CD4-positive, alpha-beta T cell treated with Interleukin-15 for 4 hours (primary cell): ENCODE measurements around the gene NTN4.
"Not testable (repeated sequence)": the region's sequence is repeated elsewhere in the genome, so short reads cannot be mapped to it uniquely, and the experiment has no call there.

Experiments used
- DNase-seq: peaks from one replicate; pipeline ENCODE4 v3.0.0-alpha.2; 2020; ENCODE audit warnings: low spot score

The NTN4 gene

DNA sequence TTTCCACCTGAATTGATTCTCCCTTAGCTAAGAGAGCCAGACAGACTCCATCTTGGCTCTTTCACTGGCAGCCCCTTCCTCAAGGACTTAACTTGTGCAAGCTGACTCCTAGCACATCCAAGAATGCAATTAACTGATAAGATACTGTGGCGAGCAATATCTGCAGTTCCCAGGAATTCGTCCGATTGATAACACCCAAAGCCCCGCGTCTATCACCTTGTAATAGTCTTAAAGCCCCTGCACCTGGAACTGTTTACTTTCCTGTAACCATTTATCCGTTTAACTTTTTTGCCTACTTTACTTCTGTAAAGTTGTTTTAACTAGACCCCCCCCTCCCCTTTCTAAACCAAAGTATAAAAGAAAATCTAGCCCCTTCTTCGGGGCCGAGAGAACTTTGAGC, 44.5 kb downstream of the NTN4 start:
- not testable (repeated sequence) for DNase-seq

DNA sequence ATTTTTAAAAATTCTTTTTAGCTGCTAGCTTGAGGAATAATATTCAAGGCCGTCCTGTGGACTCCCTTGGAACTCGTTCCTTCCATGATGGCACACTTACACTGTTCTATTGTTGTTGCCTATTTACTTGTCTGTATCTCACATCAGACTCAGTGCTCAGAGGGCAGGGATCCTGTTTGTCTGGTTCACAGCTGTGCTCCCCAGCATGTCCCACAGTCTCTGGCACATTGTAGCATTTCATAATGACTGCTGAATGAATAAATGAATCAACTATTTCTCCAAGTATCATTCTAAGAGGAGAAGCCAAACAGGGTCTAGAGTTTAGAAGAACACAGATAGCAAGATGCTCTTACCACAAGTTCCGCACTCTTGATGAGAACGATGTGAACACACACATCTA, 48.0 kb downstream of the NTN4 start:
- DNase-seq: no peak

DNA sequence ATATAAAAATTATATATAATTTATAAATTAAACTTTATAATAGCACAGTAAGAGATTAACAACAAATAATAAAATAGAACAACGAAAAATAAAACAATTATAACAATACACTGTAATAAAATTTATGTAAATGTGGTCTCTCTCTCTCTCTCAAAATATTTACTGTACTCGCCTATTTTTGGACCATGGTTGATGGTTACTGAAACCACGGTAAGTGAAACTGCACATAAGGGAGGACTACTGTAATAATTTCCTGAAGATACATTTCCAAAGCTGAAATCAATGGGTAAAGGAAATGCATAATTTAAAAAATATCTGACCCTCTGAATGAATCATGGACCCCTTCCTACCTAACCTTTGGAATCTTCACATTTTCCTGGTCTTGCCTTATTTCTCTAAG, 48.9 kb downstream of the NTN4 start:
- no peak for DNase-seq

DNA sequence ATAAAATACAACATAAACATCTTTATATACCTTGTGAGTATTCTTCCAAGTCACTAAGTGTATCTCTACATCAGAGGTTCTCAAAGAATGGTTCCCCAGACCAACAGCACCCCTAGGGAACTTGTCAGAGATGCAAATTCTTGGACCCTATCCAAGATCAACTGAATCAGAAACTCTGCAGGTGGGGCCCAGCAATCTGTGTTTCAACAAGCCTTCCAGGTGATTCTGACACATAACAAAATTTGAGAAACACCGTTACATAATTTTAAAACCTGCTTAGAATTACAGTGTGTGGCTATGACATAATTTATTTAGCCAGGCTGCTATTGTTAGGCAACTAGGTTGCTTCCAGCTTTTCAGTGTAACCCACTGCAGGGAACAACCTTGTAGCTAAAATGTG, 49.8 kb downstream of the NTN4 start:
- no peak for DNase-seq

- DNase-seq: no peak
Measured at GRCh38 chr12:95739561-95740313, 50.8 kb downstream of the NTN4 start.

DNA sequence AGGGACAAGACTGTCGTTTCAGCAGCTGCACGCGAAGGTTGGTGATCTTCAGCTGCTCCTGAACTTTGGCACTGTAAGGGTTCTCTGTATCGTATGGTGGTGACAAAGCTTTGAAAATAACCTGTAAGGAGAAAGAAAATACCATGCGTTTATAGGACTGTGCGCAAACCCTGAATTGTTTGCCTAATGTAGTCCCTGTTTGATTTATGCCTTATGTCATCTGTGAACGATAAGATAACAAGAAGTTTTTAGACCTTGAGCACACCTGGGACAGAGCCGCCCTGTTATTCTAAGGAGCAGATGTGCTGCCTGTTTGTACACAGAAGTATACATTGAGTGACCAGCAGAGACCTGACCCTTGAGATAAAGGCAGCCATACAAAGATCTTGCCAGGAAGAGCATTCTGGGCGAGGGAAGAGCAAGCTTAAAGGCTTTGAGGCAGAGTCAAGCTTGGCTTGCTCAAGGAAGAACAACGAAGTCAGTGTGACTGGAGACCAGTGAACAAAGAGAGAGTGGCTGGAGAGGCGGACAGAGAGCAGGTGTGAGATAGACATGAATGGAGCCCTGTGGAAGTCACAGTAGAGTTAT, 52.4 kb downstream of the NTN4 start:
- DNase-seq: no peak

DNA sequence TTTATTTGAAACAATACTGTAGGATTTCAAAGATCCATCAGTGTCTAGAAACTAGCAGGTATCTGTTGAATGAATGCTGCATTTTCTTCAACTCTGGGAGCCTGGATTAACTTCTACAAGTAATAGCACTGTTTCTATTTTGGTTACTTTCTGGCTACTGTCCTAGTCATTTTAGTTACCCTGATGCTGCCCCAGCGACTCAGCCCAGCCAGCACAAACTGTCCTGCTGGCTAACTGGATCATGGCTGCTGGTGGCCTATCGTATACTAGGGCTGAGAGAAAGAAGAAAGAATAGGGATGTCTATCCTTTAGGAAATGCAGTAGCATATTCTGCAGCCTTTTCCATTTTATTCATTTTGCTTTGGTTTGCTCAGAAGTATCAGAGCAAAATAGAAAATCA, 53.9 kb downstream of the NTN4 start:
- DNase-seq: no peak

DNA sequence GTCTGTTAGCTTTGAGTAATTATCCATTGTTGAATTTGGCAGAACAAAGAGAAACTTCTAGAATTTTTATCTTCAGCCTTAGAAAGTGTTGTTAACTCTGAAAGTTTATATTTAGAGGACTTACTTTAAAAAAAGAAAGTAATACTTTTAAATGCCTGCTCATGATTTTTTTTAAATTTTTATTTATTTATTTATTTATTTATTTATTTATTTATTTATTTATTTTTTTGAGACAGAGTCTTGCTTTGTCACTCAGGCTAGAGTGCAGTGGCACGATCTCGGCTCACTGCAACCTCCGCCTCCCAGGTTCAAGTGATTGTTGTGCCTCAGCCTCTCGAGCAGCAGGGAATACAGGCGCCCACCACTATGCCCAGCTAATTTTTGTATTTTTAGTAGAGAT, 54.8 kb downstream of the NTN4 start:
- not testable (repeated sequence) for DNase-seq

- DNase-seq: no peak
Measured at GRCh38 chr12:95733141-95733825, 57.3 kb downstream of the NTN4 start.

DNA sequence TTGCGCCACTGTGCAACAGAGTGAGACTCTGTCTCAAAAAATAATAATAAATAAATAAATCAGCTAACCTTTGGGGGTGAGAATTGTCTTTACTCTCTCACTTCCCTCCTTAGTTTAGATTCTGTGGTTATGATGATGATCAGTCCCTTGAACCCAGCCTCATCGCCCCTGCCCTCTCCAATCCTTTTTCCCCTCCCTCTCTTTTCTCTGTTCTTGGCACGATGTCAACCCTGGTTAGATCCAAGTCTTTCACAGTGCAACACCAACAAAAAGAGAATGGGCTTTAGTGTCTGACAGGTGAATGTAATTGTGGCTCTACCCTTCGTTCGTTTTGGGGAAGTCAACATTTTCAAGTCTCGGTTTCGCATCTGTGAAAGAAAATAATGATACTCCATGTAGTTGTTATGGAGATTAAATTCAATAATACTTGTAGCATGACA, 59.0 kb downstream of the NTN4 start:
- no peak for DNase-seq

DNA sequence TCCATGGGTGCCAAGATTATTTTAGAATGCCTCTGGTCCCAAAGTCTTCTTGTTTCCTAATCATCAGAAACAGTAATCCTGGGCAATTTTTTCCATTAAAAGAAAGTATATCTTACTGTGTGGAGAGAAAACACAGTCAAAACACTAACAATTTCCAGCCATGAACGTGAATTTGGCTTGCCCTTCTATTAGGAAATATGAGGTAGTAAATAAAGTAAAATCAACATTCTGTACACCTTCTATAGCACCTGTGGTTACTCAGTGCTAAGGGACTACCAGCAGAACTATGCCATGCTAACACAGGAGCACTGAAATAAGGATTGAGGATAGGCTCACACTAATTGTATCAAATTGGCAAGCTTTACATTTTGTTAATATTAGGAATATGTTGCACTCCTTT, 60.1 kb downstream of the NTN4 start:
- no peak for DNase-seq

- no peak for DNase-seq
Measured at GRCh38 chr12:95726903-95727302, 63.7 kb downstream of the NTN4 start.

GRCh38 chr12:95724767-95725166, 65.8 kb downstream of the NTN4 start:
- DNase-seq: no peak

DNA sequence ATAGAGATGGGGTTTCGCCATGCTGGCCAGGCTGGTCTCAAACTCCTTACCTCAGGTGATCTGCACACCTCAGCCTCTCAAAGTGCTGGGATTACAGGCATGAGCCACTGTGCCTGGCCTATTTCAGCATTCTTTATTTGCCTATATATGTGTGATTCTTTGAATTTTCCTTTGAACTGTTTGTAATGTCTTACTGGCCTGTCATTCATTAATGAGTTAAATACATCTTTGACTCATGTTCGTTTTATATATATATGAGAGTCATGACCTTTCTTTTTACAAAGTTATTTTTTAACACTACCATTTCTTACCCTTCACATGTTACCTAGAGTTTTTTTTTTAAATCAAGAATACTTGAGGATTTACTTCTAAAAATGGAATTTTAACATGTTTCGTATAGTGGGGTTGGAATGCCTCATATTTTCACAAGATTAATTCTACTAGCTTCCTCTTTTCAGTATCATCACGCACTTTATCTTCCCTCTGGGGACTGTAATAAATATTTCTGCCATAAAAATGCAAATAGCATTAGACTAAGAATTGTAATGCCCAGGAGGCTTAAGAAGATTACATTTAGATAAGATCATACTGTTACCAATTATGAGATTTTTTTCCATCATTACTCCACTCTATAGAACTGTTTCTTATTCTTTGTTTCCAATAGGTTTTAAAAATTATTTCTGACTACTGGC, 66.7 kb downstream of the NTN4 start:
- DNase-seq: no peak

- no peak for DNase-seq
Measured at GRCh38 chr12:95721320-95721719, 69.2 kb downstream of the NTN4 start.

- DNase-seq: no peak
Measured at GRCh38 chr12:95720146-95720545, 70.4 kb downstream of the NTN4 start.

GRCh38 chr12:95718772-95719171, 71.8 kb downstream of the NTN4 start:
- DNase-seq: no peak

GRCh38 chr12:95718006-95718431, 72.5 kb downstream of the NTN4 start:
- DNase-seq: no peak

GRCh38 chr12:95717316-95717928, 73.1 kb downstream of the NTN4 start:
- no peak for DNase-seq

- no peak for DNase-seq
Measured at GRCh38 chr12:95715177-95715576, 75.4 kb downstream of the NTN4 start.

- DNase-seq: no peak
Measured at GRCh38 chr12:95712269-95712668, 78.3 kb downstream of the NTN4 start.

DNA sequence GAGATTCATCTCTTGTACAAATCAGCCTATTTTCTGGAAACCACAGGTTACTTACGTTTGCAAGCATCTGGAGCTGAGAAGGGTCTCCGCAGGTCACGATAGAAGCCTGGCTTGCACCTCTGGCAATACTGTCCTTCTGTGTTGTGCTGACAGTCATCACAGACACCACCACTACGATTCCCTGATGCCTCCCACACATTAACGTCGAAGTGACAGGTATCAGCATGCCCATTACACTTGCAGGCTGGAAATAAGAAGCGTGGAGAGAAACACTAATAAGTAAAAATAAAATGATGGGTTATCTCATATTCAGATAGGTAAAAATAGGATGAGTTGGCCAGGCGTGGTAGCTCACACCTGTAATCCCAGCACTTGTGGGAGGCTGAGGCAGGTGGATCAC, 80.2 kb downstream of the NTN4 start:
- DNase-seq: no peak
